Activated B cell treated with CpG ODN at 0.5 μM for 24 hours (primary cell): Measurements from ENCODE around the gene TP63. TPM values are rescaled to one million over a fixed set of nuclear protein-coding genes. Genes with fewer than 3 reads are reported as not detected.

ENCODE experiments used
- ATAC-seq: fragments of 200-7000 bp; cut with Tn5 transposase; one replicate; pipeline ENCODE4 v1.10.0; 2021; ENCODE audit warnings: low read depth, mild to moderate bottlenecking, moderate library complexity
- CTCF ChIA-PET: fragments of 350-600 bp; sonication (Branson Sonifier 250); formaldehyde crosslinking; loops from one replicate; lab custom pipeline; 2021; ENCODE audit warnings: antibody characterized with exemption; lab: Charles Lee
- POLR2A ChIA-PET: fragments of 350-600 bp; sonication (Branson Sonifier 250); formaldehyde crosslinking; loops from one replicate; lab custom pipeline; 2021; ENCODE audit warnings: antibody characterized with exemption; lab: Charles Lee
- DNase-seq: peaks from one replicate; pipeline ENCODE4 v3.0.0; 2022
- H3K27ac Mint-ChIP-seq: one replicate; pipeline ENCODE4 v1.8.0; 2020; ENCODE audit warnings: mixed read lengths
- H3K27me3 Mint-ChIP-seq: one replicate; pipeline ENCODE4 v1.8.0; 2021; ENCODE audit warnings: mixed read lengths
- H3K36me3 Mint-ChIP-seq: one replicate; pipeline ENCODE4 v1.8.0; 2021; ENCODE audit warnings: low read depth, mixed read lengths
- H3K4me1 Mint-ChIP-seq: one replicate; pipeline ENCODE4 v1.8.0; 2021; ENCODE audit warnings: mixed read lengths
- H3K4me3 Mint-ChIP-seq: one replicate; pipeline ENCODE4 v1.8.0; 2020; ENCODE audit warnings: mild to moderate bottlenecking, mixed read lengths
- H3K9me3 Mint-ChIP-seq: one replicate; pipeline ENCODE4 v1.8.0; 2020; ENCODE audit warnings: mixed read lengths
- intact Hi-C: fragments of 100-400 bp; cut with micrococcal nuclease; formaldehyde crosslinking; loops from one replicate; pipeline ENCODE4 v1.15.1; 2024
- total RNA-seq: library from RNA; stranded (reverse); gene quantifications from 2 replicates; pipeline ENCODE4 v1.2.3, GENCODE V29; 2022
- TF ChIP-seq, protein P1 (sequence below): fragments of 200-600 bp; IDR thresholded peaks from one replicate; pipeline ENCODE4 v1.8.0; 2022; ENCODE audit warnings: antibody characterized with exemption, mild to moderate bottlenecking

The TP63 gene
- total RNA-seq, 1 donor from 2014 or later = 3.9 TPM

DNA sequence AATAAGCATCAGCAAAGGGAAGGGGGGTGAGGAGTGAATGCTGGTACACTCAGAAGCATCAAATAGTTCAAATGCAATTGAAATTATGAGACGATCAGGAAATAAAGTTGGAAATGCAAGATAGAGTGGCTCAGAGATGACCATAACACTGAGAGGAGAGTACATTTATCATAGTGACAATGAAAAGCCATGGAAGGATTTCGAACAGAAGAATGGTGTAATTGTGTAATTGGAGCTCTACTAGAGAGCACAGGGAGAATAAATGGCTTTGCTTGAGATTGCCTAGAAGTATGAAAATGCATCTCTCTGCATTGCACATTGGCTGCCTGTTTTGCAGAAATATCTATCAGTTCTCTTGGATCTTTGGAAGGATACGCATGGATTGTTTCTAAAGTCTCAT is 163.3 kb downstream of the TP63 start:
- no peak for DNase-seq
- ChIA-PET POLR2A (no interaction called here), CTCF (no interaction called here)
- Mint-ChIP-seq H3K27ac (no peak overlapping the region), H3K36me3 (no peaks in the 10 kb centered on the region), H3K4me3 (no peak overlapping the region), H3K9me3 (no peaks in the 10 kb centered on the region), H3K4me1 (peaks cover 3% of the 10 kb centered on the region), H3K27me3 (no peaks in the 10 kb centered on the region)
- intact Hi-C loops = no loop called here
- ATAC-seq = no peak
- TF ChIP-seq, protein P1, sequence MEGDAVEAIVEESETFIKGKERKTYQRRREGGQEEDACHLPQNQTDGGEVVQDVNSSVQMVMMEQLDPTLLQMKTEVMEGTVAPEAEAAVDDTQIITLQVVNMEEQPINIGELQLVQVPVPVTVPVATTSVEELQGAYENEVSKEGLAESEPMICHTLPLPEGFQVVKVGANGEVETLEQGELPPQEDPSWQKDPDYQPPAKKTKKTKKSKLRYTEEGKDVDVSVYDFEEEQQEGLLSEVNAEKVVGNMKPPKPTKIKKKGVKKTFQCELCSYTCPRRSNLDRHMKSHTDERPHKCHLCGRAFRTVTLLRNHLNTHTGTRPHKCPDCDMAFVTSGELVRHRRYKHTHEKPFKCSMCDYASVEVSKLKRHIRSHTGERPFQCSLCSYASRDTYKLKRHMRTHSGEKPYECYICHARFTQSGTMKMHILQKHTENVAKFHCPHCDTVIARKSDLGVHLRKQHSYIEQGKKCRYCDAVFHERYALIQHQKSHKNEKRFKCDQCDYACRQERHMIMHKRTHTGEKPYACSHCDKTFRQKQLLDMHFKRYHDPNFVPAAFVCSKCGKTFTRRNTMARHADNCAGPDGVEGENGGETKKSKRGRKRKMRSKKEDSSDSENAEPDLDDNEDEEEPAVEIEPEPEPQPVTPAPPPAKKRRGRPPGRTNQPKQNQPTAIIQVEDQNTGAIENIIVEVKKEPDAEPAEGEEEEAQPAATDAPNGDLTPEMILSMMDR = no peak

DNA sequence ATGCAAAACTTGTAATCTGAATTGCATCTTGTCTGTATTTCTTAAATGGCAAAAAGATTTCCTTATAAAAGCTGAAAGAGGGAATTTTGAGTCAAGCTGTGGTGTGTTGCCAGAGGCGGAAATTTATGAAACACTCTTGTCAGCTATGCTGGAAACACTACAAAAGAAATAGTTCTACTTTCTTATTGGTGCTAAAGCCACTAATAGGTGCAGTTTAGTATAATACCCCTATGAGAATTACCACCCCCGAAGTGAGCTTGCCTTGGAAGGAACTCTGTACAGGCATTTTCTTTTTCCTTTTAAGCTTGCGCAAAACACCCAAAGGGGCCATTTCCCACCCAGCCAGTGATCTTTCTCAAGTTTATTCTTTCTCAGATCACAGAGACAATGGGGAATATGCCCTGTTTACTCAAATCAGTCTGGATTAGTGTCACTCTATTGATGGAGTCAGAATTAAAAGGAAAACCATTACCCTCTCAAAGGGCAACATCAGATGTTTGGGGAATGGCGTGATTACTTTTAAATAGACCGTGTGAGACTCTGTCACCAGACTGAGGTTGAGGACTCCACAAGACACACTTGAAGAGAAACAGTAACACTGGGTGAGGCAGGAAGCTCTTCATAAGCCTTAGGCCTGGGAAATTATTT is 166.0 kb downstream of the TP63 start:
- H3K9me3 Mint-ChIP-seq = no peaks in the 10 kb centered on the region

DNA sequence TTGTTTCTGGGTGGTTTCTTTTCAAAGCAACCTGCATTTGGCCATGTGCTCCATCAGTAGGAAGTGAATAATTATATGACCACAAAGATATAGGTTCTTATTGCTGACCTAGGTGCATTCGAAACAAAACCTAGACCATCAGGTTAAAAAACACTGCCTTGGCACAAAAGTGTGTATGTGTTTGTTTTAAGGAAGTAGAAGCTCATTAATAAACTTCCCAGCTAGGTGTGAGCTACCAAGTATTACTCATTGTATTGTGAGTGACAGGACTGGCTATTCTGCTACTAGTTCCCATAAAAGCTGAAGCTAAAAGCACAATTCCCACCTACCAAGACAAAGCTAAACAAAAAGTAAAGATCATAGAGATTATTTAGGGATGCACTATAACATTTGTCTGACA is 168.2 kb downstream of the TP63 start:
- CTCF ChIA-PET = no interaction called here
- H3K27me3 Mint-ChIP-seq = no peaks in the 10 kb centered on the region

More for the DNA sequence above, 166.0 kb downstream of the TP63 start:
- ChIA-PET CTCF (no interaction called here), POLR2A (no interaction called here)
- Mint-ChIP-seq H3K4me3 (no peak overlapping the region), H3K27ac (no peak overlapping the region), H3K36me3 (no peaks in the 10 kb centered on the region), H3K27me3 (no peaks in the 10 kb centered on the region), H3K4me1 (no peaks in the 10 kb centered on the region)
- ATAC-seq (no peak), DNase-seq (no peak)
- TF ChIP-seq, protein P1 = no peak
- intact Hi-C loops = no loop called here

DNA sequence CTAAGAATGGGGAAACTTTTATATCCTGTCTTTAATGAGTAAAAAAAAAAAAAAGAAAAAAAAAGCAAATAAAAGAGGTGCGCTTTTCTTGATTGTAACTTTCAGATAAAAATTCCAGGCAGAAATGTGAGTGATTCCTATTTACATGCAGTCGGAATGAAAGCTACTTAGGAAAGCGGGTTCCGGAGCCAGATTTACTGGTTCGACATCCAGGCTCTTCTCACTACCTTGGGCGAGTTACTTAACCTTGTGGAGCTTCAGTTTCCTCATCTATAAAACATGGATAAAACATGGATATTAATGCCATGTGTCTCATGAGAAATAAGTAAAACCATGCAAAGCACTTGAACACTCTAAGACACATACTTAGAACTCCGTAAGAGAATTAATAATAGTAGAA is 169.2 kb downstream of the TP63 start:
- Mint-ChIP-seq H3K27ac (no peak overlapping the region), H3K4me3 (no peak overlapping the region), H3K27me3 (no peaks in the 10 kb centered on the region), H3K4me1 (no peaks in the 10 kb centered on the region), H3K9me3 (no peaks in the 10 kb centered on the region), H3K36me3 (no peaks in the 10 kb centered on the region)
- POLR2A ChIA-PET = no interaction called here
- CTCF ChIA-PET = no interaction called here
- intact Hi-C loops = no loop called here
- TF ChIP-seq, protein P1 = no peak
- ATAC-seq (no peak), DNase-seq (no peak)

More for the DNA sequence above, 168.2 kb downstream of the TP63 start:
- Mint-ChIP-seq H3K4me3 (no peak overlapping the region), H3K27ac (no peak overlapping the region), H3K36me3 (no peaks in the 10 kb centered on the region), H3K4me1 (no peaks in the 10 kb centered on the region), H3K9me3 (no peaks in the 10 kb centered on the region)
- intact Hi-C loops = no loop called here
- TF ChIP-seq, protein P1 = no peak
- ATAC-seq (no peak), DNase-seq (no peak)
- POLR2A ChIA-PET = no interaction called here

DNA sequence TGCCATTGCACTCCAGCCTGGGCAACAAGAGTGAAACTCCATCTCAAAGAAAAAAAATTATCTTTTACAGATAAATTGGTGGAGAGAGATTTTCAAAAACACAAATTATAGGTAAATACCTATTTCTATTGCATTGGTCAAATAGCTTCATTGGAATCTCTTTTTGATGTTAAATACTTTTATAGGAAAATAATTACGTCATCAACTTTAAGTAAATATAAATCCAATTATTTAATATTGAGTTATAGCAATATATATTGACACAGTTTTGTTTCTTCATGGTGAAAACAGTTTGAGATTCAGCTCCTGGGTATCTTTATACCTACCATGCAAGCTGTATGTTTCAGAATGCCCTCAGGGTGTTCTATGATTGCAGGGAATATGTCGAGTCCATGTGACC is 172.1 kb downstream of the TP63 start:
- intact Hi-C loops = no loop called here
- ChIA-PET POLR2A (no interaction called here), CTCF (interaction anchor here (0.7 kb wide), 1 partner anchor 460 kb away, joined by 3 read pairs; no protein-coding TSS in a partner anchor)
- Mint-ChIP-seq H3K27me3 (no peaks in the 10 kb centered on the region), H3K4me3 (no peak overlapping the region), H3K27ac (no peak overlapping the region), H3K4me1 (no peaks in the 10 kb centered on the region), H3K36me3 (no peaks in the 10 kb centered on the region), H3K9me3 (no peaks in the 10 kb centered on the region)
- DNase-seq = no peak
- ATAC-seq = no peak
- TF ChIP-seq, protein P1 = no peak
